GM18861 (cell line): Measurements from ENCODE around the gene C19orf47.
"Not testable (repeated sequence)": the region's sequence is repeated elsewhere in the genome, so short reads cannot be mapped to it uniquely, and the experiment has no call there.

Source experiments
- ATAC-seq: cut with Tn5 transposase; IDR thresholded peaks from one replicate; pipeline ENCODE4 v1.9.1; 2021; ENCODE audit not compliant: unreplicated experiment

The C19orf47 gene

DNA sequence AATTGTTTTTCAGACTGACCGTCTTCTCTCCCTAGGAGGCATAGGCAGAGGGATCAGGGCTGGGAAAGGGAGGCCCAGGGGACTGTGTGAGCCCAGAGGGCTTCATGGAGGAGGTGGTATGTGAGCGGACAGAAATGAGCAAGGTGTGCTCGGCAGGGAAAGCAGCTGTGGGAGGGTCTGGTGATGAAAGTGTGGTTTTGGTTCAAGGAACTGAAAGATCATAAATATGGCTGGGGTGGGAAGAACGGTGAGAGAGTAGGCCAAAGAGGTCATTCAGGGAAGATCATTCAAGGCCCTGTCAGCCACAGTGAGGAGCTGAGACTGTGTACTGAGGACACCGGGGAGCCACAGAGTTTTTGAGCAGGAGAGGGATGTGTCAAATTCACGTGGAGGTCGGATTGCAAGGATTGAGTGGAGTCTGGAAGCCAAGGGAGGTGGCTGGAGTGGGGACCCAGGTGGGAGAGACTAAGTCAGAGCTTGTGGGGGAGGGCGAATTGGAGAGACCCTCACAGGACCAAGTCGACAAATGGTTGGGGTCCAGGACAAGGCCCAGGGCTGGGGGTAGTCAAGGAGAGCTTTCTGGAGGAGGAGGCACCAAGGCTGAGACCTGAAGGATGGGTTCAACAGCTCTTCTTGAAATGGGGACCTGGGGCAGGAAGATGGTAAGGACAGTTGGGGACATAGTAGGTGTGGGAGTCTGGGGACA is 7.9 kb upstream of the C19orf47 start:
- ATAC-seq: no peak

DNA sequence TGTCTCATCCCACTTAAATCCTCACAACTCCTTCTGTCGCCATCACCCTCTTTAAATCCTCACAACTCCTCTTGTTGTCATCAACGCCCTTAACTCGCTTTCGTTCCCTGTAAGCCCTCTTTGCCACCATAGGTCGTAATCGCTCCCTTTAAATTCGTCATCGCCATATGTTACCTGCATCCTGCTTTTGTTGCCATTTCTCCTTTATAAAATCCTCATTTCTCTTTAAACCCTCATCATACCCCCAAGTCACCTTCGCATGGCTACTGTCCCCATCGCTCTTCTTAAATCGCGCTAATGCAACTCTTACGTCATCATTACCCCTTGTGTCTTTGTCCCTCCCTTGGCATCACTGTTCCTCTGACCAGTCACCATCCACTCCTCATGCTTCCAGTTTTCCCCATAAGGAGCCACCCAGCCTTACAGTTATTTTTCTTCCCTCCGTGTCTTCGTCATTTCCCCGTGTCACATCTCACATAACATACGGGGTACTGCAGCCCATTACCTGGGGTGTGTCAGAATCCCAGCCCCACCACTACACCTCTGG is 837 bp upstream of the C19orf47 start:
- no peak for ATAC-seq

DNA sequence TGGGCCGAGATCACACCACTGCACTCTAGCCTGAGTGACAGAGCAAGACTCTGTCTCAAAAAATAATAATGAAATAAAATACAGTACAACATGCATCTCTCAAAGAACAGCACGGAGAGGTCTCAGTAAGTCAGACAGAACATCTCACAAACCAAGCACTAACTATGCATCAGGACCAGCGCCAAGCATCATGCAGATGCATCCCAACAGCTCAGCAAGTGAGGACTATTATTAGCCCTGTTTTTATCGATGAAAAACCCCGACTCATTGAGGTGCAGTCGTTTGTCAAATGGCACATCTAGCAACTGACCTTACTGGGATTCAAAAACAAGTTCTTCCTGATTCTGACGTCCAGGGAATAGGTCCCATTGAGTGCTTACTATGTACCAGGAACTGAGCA is 3.8 kb downstream of the C19orf47 start:
- ATAC-seq: no peak

DNA sequence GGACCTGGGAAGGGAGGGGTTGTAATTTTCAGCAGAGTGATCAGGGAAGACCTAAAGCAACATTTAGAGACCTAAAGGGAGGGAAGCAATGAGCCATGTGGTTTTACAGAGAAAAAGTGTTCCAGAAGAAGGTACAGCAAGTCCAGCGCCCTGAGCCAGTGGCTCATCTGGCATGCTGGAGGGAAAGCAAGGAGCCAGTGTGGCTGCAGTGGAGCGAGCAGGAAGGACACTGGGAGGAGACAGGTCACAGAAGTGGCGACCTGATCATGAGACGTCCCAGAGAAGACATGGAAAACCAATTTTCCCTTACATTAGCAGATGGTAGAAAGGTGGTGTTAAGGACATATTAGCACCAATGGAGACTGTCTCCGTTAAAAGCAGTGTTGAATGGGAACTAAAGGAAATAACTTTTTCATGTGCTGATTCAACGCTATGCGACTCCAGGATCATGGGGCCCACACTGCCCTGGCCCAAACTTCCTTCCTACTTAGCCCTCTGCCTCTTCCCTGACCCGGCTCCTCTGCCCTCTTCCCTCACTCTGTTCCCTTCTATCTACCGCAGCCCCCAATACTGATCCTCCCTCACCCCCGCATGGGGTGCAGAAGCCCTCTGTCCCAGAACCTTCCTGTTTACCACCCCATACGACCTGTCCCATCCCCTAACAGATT is 5.4 kb downstream of the C19orf47 start:
- ATAC-seq: no peak

DNA sequence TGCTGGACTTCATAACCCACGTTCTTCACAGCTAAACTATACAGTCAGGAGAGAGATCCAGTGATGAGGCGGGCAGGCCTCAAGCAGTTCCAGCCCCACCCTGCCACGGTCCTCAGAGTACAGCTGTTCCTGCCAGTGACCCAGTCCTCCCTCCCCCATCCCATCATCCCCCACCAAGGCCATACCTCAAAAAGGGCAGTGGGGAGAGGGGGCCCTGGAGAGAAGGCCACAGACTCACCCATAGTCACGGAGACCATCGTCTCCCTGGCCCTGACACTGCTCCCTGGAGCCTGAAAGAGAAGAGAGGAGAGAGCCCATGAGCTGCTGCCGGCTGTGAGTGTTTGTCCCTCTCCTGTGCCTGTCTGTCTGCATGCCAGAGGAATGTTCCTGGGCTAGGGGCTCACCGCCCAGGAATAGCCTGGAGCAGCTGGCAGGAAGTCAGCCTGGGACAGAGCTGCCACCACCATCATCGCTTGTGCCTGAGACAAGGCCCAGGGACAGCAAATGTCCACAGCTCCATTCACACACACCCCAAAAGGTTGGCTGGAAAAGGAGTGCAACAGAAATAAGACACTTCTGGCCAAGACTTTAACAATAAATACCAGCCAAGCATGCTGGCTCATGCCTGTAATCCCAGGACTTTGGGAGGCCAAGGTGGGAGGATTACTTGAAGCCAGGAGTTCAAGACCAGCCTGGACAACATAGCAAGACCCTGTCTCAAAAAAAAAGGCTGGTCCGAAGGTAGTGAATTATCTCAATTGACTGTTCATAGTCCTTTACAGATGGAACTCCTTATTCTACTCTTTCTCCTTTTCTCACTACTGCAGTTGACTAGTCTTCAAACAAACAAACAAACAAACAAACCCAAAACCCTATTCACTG is 6.4 kb downstream of the C19orf47 start:
- ATAC-seq: no peak

- ATAC-seq: no peak
Observed at GRCh38 chr19:40339018-40339728, 9.0 kb downstream of the C19orf47 start.

DNA sequence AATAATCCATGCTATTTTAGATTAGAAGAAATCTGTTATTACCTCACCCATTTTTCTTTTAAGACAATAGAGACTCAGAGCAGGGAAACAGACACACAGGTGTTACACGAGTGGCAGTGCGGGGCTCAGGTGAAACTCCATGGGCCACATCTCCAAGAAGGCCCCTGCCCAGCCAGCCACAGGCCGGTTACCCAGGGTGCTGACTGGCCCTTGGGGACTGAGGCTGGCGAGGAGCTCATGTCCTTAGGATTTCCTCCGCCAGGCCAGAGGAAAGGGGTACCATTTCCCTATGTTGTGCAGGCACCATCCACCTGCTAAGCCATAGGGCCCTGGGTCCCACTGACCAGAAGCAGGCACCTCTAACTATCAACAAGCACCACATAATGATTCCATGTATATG is 10.6 kb downstream of the C19orf47 start:
- ATAC-seq: no peak

DNA sequence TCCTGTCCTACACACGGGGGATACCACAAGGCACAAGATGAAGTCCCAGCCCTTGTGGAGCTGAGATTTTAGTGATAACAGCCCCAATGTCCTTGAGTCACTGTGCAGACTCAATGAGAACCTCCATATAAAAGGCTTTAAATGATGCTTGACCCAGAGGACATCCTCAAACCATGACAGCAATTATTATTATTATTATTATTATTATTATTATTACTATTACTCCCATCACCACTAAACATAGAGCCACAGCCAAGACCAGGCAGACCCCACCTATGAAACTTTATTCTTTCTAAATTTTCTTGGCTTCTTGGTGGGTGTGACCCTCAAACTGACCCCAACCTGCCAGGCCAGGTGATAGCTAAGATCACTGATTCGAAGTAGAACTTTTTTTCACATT is 11.1 kb downstream of the C19orf47 start:
- ATAC-seq: no peak

GRCh38 chr19:40336601-40336900 is 11.6 kb downstream of the C19orf47 start:
- no peak for ATAC-seq

- no peak for ATAC-seq
Observed at GRCh38 chr19:40335855-40336600, 12.2 kb downstream of the C19orf47 start.

DNA sequence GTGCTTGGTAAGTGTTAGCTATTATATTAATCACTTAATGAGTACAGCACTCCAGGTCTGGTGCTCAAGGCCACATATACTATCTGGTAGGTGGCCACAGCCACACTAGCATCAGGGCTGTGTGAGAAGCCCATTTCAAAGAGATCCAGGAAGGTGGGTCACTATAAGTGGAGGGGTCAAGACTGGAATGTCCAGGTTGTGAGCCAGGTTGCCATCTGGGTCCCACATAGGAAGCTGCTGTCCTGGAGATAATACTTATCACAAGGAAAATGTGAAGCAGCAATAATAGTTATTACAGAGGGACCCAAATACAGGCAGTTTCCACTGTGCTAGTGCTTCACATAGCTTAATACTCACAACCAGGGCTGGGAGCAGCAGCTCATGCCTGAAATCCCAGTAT is 13.1 kb downstream of the C19orf47 start:
- no peak for ATAC-seq

- ATAC-seq: not testable (repeated sequence)
Observed at GRCh38 chr19:40333083-40333482, 15.1 kb downstream of the C19orf47 start.

DNA sequence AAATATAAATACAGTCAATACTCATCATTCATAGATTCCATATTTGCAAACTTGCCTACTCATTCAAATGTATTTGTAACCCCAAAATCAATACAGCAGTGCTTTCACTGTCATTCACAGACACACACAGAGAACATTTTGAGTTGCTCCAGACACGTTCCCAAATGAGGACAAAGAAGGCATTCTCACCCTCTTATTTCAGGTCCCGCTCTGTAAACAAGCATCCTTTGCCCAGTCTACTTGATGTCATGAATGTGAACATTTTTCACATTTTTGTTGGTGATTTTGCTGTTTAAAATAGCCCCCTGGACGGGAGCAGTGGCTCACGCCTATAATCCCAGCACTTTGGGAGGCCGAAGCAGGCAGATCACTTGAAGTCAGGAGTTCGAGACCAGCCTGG is 15.5 kb downstream of the C19orf47 start:
- no peak for ATAC-seq

DNA sequence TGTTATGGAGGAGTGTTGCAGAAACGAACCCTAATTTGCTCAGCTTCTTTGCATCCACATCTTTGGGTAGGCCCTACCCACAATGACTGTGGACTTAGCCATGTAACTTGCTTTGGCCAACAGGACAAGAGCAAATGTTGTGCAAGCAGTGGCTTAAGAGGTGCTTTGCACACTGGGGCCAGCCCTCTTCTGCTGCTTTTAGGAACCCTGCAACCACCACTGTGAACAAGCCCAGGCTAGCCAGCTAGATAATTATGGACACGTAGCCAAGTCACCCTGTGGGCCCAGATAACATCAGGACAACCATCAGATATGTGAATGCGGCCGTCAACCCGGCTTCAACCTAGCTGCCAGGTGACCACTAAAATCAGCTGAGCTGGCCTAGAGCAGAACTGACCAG is 17.1 kb downstream of the C19orf47 start:
- ATAC-seq: no peak

- ATAC-seq: no peak
Observed at GRCh38 chr19:40326201-40326600, 22.0 kb downstream of the C19orf47 start.

DNA sequence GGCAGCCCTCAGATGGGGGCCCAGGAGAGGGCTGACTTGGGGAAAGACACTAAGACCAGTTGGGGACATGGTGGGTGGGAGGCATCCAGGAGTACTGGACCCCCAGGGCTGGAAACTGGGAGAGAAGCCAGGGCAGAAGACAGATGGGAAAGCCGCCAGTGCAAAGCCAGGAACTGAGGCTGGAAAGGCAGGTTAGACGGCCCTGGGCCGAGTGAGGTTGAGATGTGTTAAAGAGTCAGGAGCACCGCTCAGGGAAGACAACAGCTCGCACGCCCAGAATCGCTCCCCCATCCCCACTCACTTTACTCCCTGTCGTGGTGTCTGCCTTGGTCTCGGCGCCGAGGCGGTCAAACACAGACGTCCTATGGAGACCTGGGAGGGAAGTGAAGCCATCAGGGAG is 24.5 kb downstream of the C19orf47 start:
- ATAC-seq: no peak

DNA sequence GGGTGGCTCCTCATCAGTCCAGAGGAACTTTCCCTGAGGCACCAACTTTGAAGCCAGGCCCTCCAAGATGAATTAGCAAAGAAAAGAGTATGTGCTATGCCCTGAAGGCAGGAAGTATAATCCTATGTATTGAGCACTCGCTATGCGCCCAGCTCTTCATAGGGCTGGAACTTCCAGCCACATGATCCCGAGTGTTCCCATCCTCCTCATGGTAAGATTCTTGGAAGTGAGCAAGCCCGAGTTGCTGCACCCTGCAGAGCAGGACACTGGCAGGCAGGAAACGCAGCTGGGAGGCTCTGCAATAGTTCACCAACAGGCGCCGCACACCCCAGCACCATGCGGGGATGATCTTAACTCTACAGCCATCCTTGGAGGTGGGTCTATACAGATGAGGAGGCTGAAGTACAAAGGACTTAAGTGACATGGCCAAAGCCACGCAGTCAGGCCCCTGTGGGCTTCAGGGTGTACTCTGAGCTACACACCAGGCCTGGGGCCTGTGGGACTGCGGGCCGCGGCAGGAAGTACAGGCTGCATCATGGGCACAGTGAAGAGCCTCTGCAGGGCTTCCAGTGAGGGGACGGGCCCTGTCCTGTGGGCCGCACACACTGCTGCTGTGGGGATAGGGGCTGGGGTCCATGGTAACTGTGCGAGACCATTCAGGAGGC is 25.1 kb downstream of the C19orf47 start:
- ATAC-seq: no peak

DNA sequence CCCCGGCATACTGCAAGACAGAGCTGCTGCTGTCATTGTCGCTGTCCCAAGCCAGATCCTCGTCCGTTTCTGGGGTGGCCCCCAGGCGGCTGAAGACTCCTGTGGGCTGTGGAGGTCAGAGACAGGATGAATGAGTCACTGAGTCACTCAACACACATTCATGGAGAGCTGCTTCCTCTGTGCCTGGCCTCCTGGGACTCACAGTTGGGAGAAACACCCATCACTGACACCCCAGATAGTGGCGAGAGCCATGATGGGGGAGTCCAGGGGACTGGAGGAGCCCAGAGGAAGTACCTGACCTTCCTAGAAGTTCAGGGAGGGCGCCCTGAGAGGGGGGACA is 26.0 kb downstream of the C19orf47 start:
- no peak for ATAC-seq

GRCh38 chr19:40321566-40322270 is 26.5 kb downstream of the C19orf47 start:
- no peak for ATAC-seq
